Lower leg skin (tissue), 3 donors: ENCODE measurements around the gene NEUROD6.

Experiments
- CTCF ChIP-seq, 3 donors: fragments of 450-650 bp; IDR thresholded peaks; one replicate each; pipeline ENCODE4 v1.5.1; 2016; ENCODE audit warnings: antibody characterized with exemption in 3 of 3, mild to moderate bottlenecking in 3 of 3, moderate library complexity in 2 of 3
- POLR2A ChIP-seq, 2 donors: fragments of 450-650 bp; IDR thresholded peaks; one replicate each; pipeline ENCODE4 v1.6.1; 2016 to 2017; ENCODE audit warnings: antibody characterized with exemption in 2 of 2, mild to moderate bottlenecking in 1 of 2, moderate library complexity in 1 of 2

- TF ChIP-seq CTCF (IDR thresholded peaks at IDR 0.05) (no peak), POLR2A (IDR thresholded peaks at IDR 0.05) (no peak)
Observed at GRCh38 chr7:31304446-31304845, 36.1 kb downstream of the NEUROD6 start.
